GM18951 (cell line): ENCODE results near the gene TMPRSS12.
"Not testable (repeated sequence)": the region's sequence is repeated elsewhere in the genome, so short reads cannot be mapped to it uniquely, and the experiment has no call there.

Experiments
- POLR2A ChIP-seq: IDR thresholded peaks from 4 replicates; pipeline ENCODE4 v1.6.1; 2011; ENCODE audit warnings: mild to moderate bottlenecking; ENCODE audit not compliant: insufficient read length, insufficient read depth; ENCODE audit errors: extremely low read depth
- in situ Hi-C: fragments of 300-500 bp; cut with MboI; formaldehyde crosslinking; loops from one replicate; pipeline ENCODE4 v1.12.0; 2022; ENCODE audit warnings: low sequenced_read_pairs, mixed read lengths, inconsistent platforms; ENCODE audit not compliant: unreplicated experiment

The TMPRSS12 gene

DNA sequence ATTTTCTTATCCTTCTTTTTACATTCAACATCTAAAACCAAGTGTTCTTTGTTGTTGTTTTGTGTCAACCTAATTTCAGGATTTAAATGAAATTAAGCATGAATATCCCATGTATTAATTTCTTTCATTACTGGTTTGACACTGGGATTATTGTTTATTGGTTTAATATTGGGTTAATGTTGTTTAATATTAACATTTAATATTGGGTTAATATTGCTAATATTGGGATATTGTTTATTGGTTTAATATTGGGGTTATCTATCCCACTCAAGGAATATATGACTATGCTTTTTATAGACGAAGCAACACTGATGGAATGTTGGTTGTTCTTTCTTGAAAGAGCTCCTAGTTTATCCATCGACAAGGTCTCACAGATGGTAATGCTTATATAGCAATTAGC, 45.9 kb downstream of the TMPRSS12 start:
- in situ Hi-C loops: no loop called here
- no peak for TF ChIP-seq POLR2A

- in situ Hi-C loops: no loop called here
- no peak for TF ChIP-seq POLR2A
Observed at GRCh38 chr12:50894241-50894640, 51.5 kb downstream of the TMPRSS12 start.

DNA sequence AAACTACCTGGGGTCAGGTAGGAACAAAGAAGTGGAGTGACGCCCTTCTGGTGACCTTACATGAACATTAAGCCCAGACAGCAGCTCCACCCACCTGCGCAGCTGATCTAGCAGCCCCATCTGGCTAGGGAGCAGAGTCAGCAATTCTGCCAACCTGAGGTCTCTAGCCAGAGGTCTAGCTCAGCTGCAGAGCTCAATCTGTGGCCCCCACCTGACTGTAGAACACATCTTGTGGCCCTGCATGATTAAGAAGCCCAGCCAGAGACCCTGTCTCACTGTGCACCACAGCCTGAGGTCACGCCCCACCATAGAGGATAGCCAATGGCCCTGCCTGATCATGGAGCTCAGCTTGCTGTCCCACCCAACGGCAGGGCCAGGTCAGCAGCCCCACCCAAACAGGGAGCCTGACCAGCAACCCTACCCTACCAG, 59.0 kb downstream of the TMPRSS12 start:
- in situ Hi-C loops: no loop called here

DNA sequence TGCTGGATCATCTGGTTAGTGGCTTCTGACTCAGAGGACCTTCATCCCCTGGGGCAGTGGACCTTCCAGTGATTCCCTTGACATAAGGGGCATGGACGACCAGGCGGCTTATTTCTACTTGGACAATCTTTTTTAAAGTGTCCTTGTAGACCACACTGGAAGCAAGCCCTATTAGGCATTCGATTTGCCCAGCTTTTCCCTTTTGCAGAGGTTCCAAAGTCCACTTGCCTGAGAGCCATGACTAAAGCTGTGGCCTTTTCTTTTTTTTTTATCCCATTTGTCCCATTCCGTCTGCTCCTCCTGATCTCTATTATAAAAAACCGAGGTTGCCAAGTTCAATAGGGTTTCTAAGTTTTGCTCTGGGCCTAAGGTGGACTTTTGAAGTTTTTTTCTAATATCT, 65.8 kb downstream of the TMPRSS12 start:
- in situ Hi-C loops: not testable (repeated sequence)

More for the DNA sequence above, 59.0 kb downstream of the TMPRSS12 start:
- TF ChIP-seq POLR2A: no peak

GRCh38 chr12:50912361-50912760, 69.6 kb downstream of the TMPRSS12 start:
- in situ Hi-C loops: not testable (repeated sequence)

DNA sequence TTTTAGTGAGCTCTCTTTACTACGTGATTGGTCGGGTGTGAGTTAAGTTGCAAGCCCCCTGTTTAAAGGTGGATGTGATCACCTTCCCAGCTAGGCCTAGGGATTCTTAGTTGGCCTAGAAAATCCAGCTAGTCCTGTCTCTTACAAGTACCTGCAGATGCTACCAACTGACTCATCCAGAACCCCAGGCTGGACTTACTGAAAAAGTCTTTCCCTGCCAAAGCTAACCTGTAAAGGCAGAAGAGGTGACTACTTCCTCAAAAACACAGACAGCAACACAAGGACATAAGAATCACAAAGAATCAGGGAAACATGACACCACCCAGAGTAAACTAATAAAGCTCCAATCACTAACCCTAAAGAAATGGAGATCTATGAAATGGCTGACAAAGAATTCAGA, 70.5 kb downstream of the TMPRSS12 start:
- in situ Hi-C loops: no loop called here
- no peak for TF ChIP-seq POLR2A

DNA sequence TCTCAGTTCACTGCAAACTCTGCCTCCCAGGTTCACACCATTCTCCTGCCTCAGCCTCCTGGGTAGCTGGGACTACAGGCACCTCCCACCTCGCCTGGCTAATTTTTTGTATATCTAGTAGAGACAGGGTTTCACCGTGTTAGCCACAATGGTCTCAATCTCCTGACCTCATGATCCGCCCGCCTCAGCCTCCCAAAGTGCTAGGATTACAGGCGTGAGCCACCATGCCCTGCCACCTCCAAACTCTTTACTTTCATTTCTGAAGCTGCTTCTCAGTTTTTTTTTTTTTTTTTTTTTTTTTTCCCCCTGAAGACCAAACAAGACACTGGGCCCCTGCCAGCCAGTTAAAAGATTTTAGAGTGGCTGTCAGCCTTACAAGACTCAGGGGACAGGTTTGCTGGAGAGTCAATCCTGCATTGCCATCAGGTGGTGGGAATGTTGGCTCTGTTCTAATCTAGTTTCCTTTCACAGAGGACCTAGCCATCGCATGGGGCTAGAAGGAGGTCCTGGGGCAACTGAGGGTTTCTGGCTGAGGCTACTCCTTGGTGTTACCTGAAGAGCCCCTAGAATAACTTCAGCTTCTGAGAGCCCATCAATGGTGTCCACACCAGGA, 72.3 kb downstream of the TMPRSS12 start:
- in situ Hi-C loops: no loop called here
- TF ChIP-seq POLR2A: no peak

DNA sequence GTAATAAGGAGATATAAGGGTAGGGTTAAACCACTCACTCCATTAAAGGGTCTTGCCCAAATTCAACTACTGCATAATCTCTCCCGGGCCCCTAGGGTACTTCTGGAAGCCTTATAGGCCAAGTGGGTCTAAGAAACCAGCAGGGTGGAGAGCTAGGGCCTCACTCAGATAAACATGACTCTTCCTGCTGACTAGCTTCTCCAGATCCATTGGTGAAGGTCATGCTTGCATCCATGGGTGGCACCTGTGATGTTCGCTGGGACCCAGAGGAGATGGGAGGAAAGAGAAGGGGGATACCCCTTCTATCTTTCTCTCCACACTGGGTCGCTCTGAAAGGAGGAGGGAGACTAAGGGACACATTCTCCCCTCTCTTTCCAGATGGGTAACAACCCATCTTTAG, 73.6 kb downstream of the TMPRSS12 start:
- in situ Hi-C loops: no loop called here
- no peak for TF ChIP-seq POLR2A

DNA sequence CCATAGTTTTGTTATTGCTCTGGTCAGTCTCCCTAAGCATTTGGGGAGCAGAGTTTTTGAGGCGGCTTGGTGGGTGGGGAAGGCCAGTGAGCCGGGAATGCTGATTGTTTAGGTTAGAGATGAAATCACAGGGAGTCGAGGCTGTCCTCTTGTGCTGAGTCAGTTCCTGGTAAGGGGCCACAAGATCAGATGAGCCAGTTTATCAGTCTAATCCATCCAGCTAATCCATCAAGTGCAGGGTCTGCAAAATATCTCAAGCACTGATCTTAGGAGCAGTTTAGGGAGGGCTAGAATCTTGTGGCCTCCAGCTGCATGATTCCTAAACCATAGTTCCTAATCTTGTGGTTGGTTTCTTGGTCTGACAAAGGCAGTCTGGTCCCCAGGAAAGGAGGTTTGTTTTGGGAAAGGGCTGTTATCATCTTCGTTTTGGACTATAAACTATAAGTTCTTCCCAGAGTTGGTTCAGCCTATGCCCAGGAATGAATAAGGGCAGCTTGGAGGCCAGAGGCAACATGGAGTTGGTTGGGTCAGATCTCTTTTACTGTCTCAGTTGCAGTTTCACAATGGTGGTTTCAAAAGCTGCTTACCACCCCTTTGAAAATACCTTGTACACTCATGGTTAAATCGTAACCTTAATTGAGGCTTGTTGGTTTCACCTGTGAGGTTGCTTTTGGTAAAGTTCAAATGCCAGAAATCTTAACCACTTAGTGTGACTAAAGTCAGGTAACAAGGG, 76.0 kb downstream of the TMPRSS12 start:
- in situ Hi-C loops: no loop called here
- TF ChIP-seq POLR2A: no peak

- in situ Hi-C loops: no loop called here
- TF ChIP-seq POLR2A: no peak
Observed at GRCh38 chr12:50922820-50923219, 80.1 kb downstream of the TMPRSS12 start.

GRCh38 chr12:50923361-50924130, 80.8 kb downstream of the TMPRSS12 start:
- in situ Hi-C loops: no loop called here

GRCh38 chr12:50924131-50924438, 81.4 kb downstream of the TMPRSS12 start:
- no peak for TF ChIP-seq POLR2A
- in situ Hi-C loops: no loop called here

More at GRCh38 chr12:50923361-50924130, 80.8 kb downstream of the TMPRSS12 start:
- TF ChIP-seq POLR2A: no peak

GRCh38 chr12:50924439-50925341, 82.0 kb downstream of the TMPRSS12 start:
- in situ Hi-C loops: no loop called here

More at GRCh38 chr12:50924439-50925341, 82.0 kb downstream of the TMPRSS12 start:
- TF ChIP-seq POLR2A: peak; percentile 37
